Head of caudate nucleus (tissue), 42 donors: ENCODE measurements around the gene LAMC3.

ENCODE experiments used
- DNase-seq, 42 donors: peaks; one replicate each; pipeline versions ENCODE4 v3.0.0 to v3.0.0-alpha.2; 2020 to 2021; ENCODE audit warnings: mixed read lengths in 7 of 42
- intact Hi-C: fragments of 100-400 bp; cut with DNase I; formaldehyde crosslinking; loops from one replicate; pipeline ENCODE4 v1.15.0; 2022

Gene LAMC3

GRCh38 chr9:131001021-131001420, 8.0 kb upstream of the LAMC3 start:
- intact Hi-C loops: no loop called here
- no peak for DNase-seq

DNA sequence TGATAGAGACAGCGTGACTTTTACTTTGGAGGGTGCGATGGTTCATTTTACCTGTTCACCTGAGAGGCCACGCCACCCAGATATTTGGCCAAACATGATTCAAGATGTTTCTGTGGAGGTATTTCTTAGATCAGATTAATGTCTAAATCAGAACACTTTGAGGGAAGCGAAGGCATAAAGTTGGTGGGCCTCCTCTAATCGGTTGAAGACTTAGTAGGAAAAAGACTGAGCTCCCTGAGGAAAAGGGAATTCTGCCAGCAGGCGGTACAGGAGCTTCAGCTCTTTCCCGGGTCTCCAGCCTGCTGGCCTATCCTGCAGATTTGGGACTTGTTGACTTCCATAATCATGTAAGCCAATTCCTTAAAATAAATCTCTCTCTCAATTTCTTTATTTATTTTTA, 7.0 kb upstream of the LAMC3 start:
- no peak for DNase-seq
- intact Hi-C loops: no loop called here

DNA sequence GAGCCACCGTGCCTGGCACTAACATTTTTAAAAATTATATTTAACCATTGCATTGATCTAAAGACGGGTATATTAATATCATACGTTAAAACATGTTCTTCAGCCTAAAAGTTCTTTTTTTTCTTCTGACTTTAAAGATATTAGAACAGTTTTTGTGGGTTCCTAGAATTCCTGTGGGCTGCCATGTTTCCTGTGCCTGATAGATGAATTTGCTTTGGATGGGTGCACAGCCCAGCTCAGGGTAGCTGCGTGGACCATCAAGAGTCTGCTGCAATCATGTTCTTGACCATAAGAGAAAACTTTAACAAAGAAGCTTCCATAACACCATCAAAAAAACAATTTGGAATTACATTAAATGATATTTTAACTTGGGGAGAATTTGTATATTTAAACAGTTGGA, 2.4 kb upstream of the LAMC3 start:
- intact Hi-C loops: no loop called here

DNA sequence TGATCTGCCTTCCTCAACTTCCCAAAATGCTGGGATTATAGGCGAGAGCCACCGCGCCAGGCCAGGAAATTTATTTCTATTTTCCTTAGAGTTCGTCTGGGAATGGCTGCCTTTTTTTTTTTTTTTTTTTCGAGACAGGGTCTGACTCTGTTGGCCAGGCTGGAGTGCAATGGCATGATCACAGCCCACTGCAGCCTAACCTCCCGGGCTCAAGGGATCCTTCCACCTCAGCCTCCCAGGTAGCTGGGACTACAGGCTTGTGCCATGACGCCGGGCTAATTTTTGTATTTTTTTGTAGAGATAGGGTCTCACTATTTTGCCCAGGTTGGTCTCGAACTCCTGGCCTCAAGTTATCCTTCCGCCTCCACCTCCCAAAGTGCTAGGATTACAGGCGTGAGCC, 888 bp upstream of the LAMC3 start:
- DNase-seq: no peak
- intact Hi-C loops: no loop called here

More for the DNA sequence above, 2.4 kb upstream of the LAMC3 start:
- DNase-seq: no peak

GRCh38 chr9:131008563-131008908, 438 bp upstream of the LAMC3 start:
- intact Hi-C loops: no loop called here
- DNase-seq: no peak

- intact Hi-C loops: no loop called here
- no peak for DNase-seq
Measured at GRCh38 chr9:131010482-131011273, 1.7 kb downstream of the LAMC3 start.

- intact Hi-C loops: no loop called here
- DNase-seq: no peak
Measured at GRCh38 chr9:131011274-131012022, 2.5 kb downstream of the LAMC3 start.

- DNase-seq: no peak
- intact Hi-C loops: no loop called here
Measured at GRCh38 chr9:131012023-131012334, 3.0 kb downstream of the LAMC3 start.

DNA sequence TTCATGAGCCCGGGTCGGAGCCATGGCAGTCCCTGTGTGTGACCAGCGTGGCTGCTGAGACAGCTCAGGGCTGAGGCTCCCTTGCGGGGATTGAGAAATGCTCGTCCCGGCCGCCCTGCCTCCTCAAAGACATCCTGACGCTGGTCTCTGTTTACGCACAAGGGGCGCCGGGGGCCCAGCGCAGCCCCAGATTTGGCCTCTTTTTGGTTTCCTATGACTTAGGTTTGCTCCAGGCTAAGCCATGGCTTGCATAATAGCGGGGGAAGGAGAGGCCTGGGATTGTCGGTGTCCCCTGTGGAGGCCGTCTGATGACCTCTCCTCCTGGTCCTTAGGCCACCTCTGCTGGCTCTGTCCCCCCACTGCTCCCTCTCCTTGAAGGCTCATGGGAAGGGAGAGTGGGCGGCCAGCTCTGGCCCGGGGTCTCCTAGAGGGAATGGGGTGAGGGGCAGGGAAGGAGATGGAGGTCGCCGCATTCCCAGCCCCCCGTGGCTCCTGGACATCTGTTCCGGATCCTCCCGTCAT, 3.5 kb downstream of the LAMC3 start:
- intact Hi-C loops: no loop called here
- no peak for DNase-seq

DNA sequence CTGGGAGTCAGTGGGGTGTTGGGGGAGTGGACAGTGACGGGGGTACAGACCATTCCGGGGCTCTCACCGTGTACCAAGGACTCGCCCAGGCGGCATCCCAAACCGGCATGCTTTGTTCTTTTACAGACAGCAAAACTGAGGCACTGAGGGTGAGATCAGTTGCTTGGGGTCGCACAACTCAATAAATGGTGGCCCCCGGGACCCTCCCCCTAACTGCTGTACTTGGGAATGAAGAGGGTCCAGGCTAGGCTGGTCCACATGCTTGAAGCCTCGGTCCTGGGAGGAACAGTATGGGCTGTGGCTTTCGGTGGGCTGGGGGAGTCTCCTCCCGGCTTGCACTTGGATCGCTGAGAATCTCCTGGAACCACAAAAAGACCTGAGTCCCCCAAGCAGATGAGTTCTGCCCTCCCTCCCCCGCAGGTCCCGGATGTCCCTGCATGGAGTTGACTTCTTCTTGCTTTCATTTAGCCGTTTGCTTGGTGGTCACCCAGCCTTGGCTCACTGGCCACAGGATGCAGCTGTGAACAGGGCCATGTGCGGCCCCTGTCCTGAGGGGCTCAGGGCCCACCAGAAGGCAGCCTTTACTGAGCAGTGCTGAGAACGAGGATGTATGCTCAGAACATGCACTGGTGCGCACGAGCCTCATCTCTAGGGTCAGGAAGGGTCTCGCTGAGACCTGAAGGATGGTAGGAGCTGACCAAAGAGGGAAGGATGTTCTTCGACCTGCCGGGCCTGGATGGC, 4.2 kb downstream of the LAMC3 start:
- DNase-seq: no peak
- intact Hi-C loops: no loop called here

- no peak for DNase-seq
- intact Hi-C loops: no loop called here
Measured at GRCh38 chr9:131013771-131014676, 5.0 kb downstream of the LAMC3 start.

GRCh38 chr9:131015112-131015511, 6.1 kb downstream of the LAMC3 start:
- intact Hi-C loops: no loop called here

DNA sequence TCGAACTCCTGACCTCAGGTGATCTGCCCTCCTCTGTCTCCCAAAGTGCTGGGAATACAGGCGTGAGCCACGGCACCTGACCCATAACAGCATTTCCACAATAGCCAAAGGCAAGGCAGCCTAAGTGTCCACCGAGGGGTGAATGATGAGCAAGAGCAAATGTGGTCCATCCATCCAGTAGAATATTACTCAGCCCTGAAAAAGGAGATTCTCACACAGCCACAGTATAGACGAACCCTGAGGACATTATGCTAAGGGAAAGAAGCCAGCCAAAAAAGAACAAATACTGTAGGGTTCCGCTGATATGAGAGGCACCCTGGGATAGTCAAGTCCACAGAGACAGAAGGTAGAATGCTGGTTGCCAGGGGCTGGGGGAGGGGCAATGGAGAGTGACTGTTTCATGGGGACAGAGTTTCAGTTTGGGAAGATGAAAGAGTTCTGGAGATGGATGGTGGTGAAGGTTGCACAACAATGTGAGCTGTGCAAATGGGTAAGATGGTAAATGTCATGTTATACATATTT, 7.0 kb downstream of the LAMC3 start:
- intact Hi-C loops: no loop called here
- DNase-seq: no peak

More at GRCh38 chr9:131015112-131015511, 6.1 kb downstream of the LAMC3 start:
- DNase-seq: no peak

GRCh38 chr9:131017067-131017466, 8.1 kb downstream of the LAMC3 start:
- intact Hi-C loops: no loop called here
- no peak for DNase-seq

GRCh38 chr9:131018621-131019020, 9.6 kb downstream of the LAMC3 start:
- intact Hi-C loops: no loop called here
- DNase-seq: no peak

- intact Hi-C loops: no loop called here
- no peak for DNase-seq
Measured at GRCh38 chr9:131019388-131020239, 10.6 kb downstream of the LAMC3 start.

DNA sequence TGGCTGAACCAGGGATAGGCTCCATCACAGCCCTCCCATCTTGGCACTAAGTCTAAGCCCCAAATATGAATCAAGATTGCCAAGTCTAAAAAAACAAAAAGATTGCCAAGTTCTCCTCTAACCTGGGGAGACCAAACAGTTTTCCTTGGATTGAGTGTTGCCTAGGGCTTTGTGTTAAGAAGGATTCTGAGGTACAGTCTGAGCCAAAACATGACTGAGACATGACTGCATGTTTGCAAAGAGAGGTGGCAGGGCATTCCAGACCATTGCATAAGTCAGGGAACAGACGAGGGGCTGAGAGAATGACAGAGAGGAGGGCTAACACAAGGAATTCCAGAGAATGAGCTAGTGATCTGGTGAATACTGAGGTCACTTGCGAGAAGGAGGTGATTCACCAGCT, 11.4 kb downstream of the LAMC3 start:
- intact Hi-C loops: no loop called here
- DNase-seq: no peak

- DNase-seq: no peak
Measured at GRCh38 chr9:131020862-131021261, 11.9 kb downstream of the LAMC3 start.

More at GRCh38 chr9:131020862-131021261, 11.9 kb downstream of the LAMC3 start:
- intact Hi-C loops: no loop called here
